ENCODE measurements around the gene MTHFD2L. TPM values are rescaled to one million over a fixed set of nuclear protein-coding genes. Genes with fewer than 3 reads are reported as not detected.
A peak's percentile ranks its signal among the peaks of the same experiment; 100 is the strongest.

The MTHFD2L gene
- total RNA-seq, 1 experiment from 2014 or later = 8.9 TPM

DNA sequence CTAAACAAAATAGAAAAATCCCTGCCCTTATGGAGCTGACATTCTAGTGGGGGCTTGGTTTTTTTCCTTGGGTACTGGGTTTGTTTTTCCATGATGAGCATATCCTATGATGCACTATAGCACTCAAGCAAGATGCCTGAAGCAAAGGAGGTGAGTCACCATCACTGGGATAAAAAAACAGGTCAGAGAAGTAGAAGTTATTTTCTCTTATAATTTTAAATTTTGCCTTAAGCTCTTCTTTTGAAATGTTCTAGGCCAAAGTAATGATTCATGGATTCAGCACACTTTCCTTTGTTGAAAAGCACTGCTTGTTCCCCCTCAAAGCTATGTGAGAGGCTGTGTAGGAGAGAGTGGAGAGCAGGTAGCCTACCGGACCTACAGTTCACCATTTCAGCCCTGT is 43.7 kb upstream of the MTHFD2L start:
- Histone ChIP-seq H3K79me2 (ENCODE audit: low read depth) (no peaks in the 10 kb centered on the region), H3F3A (ENCODE audit: insufficient read depth, low read depth) (peaks cover 20% of the 10 kb centered on the region; the same call in 1 of the 2 replicates), H3K9me3 (ENCODE audit: insufficient read depth, low read depth) (no peaks in the 10 kb centered on the region), H3K27ac (peak overlapping the region; percentile 77), H3K4me2 (peak overlapping the region; percentile 47; the same call in 1 of the 2 replicates), H3K4me3 (no peak overlapping the region), H2AFZ (0 out of 2 replicates have a peak overlapping the region, but pooled peaks have one; percentile 62), H4K20me1 (ENCODE audit: insufficient read depth) (no peaks in the 10 kb centered on the region), H3K27me3 (ENCODE audit: insufficient read depth, low read depth) (no peaks in the 10 kb centered on the region), H3K9me2 (ENCODE audit: insufficient read depth) (no peaks in the 10 kb centered on the region), H3K36me3 (ENCODE audit: low read depth) (no peaks in the 10 kb centered on the region), H3K4me1 (replicated peaks; ENCODE audit: insufficient read depth) (peaks cover 35% of the 10 kb centered on the region)
- peak; percentile 12 to 62 for DNase-seq
- ChIA-PET POLR2A (ENCODE audit: unreplicated experiment) (interaction anchor here (0.6 kb wide), 1 partner anchor 58 kb away, joined by 3 read pairs; no protein-coding TSS in a partner anchor), CTCF (no interaction called here)
- TF ChIP-seq, protein P1, sequence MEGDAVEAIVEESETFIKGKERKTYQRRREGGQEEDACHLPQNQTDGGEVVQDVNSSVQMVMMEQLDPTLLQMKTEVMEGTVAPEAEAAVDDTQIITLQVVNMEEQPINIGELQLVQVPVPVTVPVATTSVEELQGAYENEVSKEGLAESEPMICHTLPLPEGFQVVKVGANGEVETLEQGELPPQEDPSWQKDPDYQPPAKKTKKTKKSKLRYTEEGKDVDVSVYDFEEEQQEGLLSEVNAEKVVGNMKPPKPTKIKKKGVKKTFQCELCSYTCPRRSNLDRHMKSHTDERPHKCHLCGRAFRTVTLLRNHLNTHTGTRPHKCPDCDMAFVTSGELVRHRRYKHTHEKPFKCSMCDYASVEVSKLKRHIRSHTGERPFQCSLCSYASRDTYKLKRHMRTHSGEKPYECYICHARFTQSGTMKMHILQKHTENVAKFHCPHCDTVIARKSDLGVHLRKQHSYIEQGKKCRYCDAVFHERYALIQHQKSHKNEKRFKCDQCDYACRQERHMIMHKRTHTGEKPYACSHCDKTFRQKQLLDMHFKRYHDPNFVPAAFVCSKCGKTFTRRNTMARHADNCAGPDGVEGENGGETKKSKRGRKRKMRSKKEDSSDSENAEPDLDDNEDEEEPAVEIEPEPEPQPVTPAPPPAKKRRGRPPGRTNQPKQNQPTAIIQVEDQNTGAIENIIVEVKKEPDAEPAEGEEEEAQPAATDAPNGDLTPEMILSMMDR (conservative IDR thresholded peaks at IDR 0.05) = no peak
- no peak for TF ChIP-seq EZH2 (IDR thresholded peaks at IDR 0.05; ENCODE audit: low read depth)
- intact Hi-C loops (cut with micrococcal nuclease; ENCODE audit: unreplicated experiment) = no loop called here
- no TSS peak for BruUV-seq (replicated peaks)

DNA sequence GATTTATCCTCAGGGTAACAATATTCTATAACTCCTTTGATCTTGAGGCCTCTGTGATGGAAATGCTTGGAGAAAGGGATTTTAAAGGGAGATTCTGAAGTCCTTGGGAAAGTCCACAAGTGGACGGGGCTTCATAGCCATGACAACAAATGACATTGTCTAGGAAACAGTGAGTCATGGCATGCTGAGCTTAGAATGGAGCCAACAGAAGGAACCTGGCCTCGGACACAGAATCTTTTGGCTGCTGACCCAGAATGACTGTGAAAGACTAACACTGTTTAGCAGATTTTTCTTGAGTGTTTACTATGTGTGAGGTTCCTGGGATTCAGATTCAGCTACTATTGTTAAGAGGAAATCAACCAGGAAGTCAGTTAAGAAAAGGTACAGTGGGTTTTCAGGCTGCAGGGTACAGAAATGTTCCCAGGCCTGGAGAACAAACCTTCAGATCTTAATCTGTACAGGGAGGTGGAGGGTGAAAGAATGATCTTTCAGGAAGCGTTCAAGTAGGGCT is 40.8 kb upstream of the MTHFD2L start:
- Histone ChIP-seq H3K27ac (peak overlapping the region; percentile 46), H3K79me2 (ENCODE audit: low read depth) (no peaks in the 10 kb centered on the region), H3K4me3 (no peak overlapping the region), H3K9me2 (ENCODE audit: insufficient read depth) (no peaks in the 10 kb centered on the region), H3K36me3 (ENCODE audit: low read depth) (no peaks in the 10 kb centered on the region), H3K4me2 (no peak overlapping the region), H3K27me3 (ENCODE audit: insufficient read depth, low read depth) (no peaks in the 10 kb centered on the region), H4K20me1 (ENCODE audit: insufficient read depth) (no peaks in the 10 kb centered on the region), H3K9me3 (ENCODE audit: insufficient read depth, low read depth) (no peaks in the 10 kb centered on the region), H2AFZ (0 out of 2 replicates have a peak overlapping the region, but pooled peaks have one; percentile 16), H3K4me1 (replicated peaks; ENCODE audit: insufficient read depth) (peaks cover 24% of the 10 kb centered on the region), H3F3A (ENCODE audit: insufficient read depth, low read depth) (peaks cover 11% of the 10 kb centered on the region; the same call in 1 of the 2 replicates)
- no peak for TF ChIP-seq EZH2 (IDR thresholded peaks at IDR 0.05; ENCODE audit: low read depth)
- TF ChIP-seq, protein P1 (conservative IDR thresholded peaks at IDR 0.05) = no peak
- intact Hi-C loops (cut with micrococcal nuclease; ENCODE audit: unreplicated experiment) = no loop called here
- POLR2A ChIA-PET (ENCODE audit: unreplicated experiment) = interaction anchor here (0.6 kb wide), 1 partner anchor 17 kb away, joined by 3 read pairs; no protein-coding TSS in a partner anchor
- CTCF ChIA-PET = interaction anchor here (1.3 kb wide), 1 partner anchor 79 kb away, joined by 3 read pairs; the partner anchor contains the start of gene CXCL3
- DNase-seq = peak; percentile 50 to 62
- no TSS peak for BruUV-seq (replicated peaks)

DNA sequence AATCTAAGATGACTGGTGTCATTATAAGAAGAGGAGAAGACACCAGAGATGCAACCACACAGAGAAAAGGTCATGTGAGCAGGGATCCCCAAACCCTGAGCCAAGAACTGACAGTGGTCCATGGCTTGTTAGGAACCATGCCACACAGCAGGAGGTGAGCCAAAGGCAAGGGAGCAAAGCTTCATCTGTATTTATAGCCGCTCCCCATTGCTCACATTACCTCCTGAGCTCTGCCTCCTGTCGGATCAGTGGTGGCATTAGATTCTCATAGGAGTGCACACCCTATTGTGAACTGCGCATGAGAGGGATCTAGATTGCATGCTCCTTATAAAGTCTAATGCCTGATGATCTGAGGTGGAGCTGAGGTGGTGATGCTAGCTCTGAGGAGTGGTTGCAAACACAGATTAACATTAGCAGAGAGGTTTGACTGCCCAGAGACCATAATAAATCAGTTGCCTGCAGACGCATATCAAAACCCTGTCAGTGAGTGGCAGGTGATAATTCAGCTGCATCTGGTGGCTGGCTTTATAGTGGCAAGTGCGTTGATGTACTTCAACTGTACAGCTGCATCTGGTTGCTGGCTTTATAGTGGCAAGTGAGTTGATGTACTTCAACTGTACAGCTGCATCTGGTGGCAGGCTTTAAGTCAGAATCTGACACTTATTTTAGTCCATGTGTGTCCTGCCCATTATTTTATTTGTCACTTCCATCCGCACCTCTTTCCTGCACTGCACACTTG is 39.1 kb upstream of the MTHFD2L start:
- BruUV-seq (replicated peaks) = no TSS peak
- no peak for DNase-seq
- no peaks in the 10 kb centered on the region for H3K36me3 ChIP-seq (ENCODE audit: low read depth)
- POLR2A ChIA-PET (ENCODE audit: unreplicated experiment) = no interaction called here
- no peak overlapping the region for H3K4me3 ChIP-seq
- H2AFZ ChIP-seq = no peak overlapping the region
- no peaks in the 10 kb centered on the region for H3K79me2 ChIP-seq (ENCODE audit: low read depth)
- H3F3A ChIP-seq (ENCODE audit: insufficient read depth, low read depth) = peaks cover 11% of the 10 kb centered on the region; the same call in 1 of the 2 replicates
- TF ChIP-seq, protein P1 (conservative IDR thresholded peaks at IDR 0.05) = no peak
- TF ChIP-seq EZH2 (IDR thresholded peaks at IDR 0.05; ENCODE audit: low read depth) = no peak
- intact Hi-C loops (cut with micrococcal nuclease; ENCODE audit: unreplicated experiment) = no loop called here
- CTCF ChIA-PET = interaction anchor here (0.6 kb wide), 1 partner anchor 12 kb away, joined by 4 read pairs; no protein-coding TSS in a partner anchor
- H3K9me2 ChIP-seq (ENCODE audit: insufficient read depth) = no peaks in the 10 kb centered on the region
- peaks cover 23% of the 10 kb centered on the region for H3K4me1 ChIP-seq (replicated peaks; ENCODE audit: insufficient read depth)
- H3K4me2 ChIP-seq = no peak overlapping the region
- H4K20me1 ChIP-seq (ENCODE audit: insufficient read depth) = no peaks in the 10 kb centered on the region
- H3K27ac ChIP-seq = no peak overlapping the region
- no peaks in the 10 kb centered on the region for H3K9me3 ChIP-seq (ENCODE audit: insufficient read depth, low read depth)
- H3K27me3 ChIP-seq (ENCODE audit: insufficient read depth, low read depth) = no peaks in the 10 kb centered on the region
